ENCODE results near the gene TRIM28.

GRCh38 chr19:58584498-58585441 is 40.9 kb downstream of the TRIM28 start:
- TF ChIP-seq CTCF (IDR thresholded peaks at IDR 0.05) (no peak), POLR2A (IDR thresholded peaks at IDR 0.05) (no peak)
